Measurements from ENCODE around the gene TRPM6.

DNA sequence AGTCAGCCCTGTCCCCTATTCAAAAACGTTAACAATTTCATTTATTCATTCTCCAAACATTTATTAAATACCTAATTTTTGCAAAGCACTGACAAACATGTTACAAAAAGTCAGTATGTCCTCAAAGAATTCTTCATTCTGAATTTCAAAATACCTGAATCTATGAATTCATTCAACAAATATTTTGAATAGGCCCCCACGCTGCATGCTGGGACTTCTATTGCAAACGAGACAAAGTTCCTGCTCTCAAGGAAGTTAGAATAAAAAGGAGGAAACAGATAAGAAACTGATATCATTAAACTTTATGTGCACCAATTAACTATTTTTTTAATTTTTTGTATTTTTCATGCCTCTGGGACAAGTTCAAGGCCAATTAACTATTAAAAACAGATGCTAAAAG lies 26.6 kb downstream of the TRPM6 start:
- TF ChIP-seq, protein P1, sequence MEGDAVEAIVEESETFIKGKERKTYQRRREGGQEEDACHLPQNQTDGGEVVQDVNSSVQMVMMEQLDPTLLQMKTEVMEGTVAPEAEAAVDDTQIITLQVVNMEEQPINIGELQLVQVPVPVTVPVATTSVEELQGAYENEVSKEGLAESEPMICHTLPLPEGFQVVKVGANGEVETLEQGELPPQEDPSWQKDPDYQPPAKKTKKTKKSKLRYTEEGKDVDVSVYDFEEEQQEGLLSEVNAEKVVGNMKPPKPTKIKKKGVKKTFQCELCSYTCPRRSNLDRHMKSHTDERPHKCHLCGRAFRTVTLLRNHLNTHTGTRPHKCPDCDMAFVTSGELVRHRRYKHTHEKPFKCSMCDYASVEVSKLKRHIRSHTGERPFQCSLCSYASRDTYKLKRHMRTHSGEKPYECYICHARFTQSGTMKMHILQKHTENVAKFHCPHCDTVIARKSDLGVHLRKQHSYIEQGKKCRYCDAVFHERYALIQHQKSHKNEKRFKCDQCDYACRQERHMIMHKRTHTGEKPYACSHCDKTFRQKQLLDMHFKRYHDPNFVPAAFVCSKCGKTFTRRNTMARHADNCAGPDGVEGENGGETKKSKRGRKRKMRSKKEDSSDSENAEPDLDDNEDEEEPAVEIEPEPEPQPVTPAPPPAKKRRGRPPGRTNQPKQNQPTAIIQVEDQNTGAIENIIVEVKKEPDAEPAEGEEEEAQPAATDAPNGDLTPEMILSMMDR (conservative IDR thresholded peaks at IDR 0.05 in 1 of 2, IDR thresholded peaks at IDR 0.05 in 1 of 2; ENCODE audit: extremely low read depth in 1 of 2, insufficient read depth in 1 of 2, low read depth in 1 of 2, low read length in 2 of 2): no peak
- no peak for TF ChIP-seq EZH2 (IDR thresholded peaks at IDR 0.05; ENCODE audit: borderline replicate concordance, low read length)

Data from mammary epithelial cell (primary cell).